Measurements from ENCODE around the gene CADM2.

CADM2 gene

DNA sequence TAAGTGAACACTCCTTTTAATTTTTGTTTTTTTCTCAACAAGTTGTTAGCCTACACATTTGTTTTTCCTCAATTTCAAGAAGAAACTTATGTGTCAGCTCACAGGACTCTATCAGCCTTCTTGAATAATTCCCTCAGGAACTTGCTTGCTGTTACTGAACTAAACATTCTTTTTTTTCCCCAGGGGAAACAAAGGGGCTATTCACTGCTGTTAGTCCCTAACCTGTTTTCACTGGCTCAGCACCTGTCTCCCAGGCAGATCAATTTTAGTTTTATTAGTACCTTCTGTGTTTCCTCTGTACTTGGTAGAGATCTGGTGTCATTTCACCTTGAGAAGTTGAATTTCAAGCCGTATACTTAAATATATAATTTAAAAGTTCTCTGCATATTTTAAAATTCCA, 644.6 kb downstream of the CADM2 start:
- no peak overlapping the region for H3K27ac ChIP-seq (ENCODE audit: extremely low read depth, low read depth, low read length)
- no peak for TF ChIP-seq ZNF433 (tag by site-specific recombination; IDR thresholded peaks at IDR 0.05; ENCODE audit: low read depth)
- H3K4me1 ChIP-seq (ENCODE audit: control insufficient read depth, insufficient read depth, low read length), result no peaks in the 10 kb centered on the region
- POLR2A ChIA-PET, result no interaction called here
- CTCF ChIA-PET, result no interaction called here
- no peaks in the 10 kb centered on the region for H3K36me3 ChIP-seq (ENCODE audit: control insufficient read depth in 2 of 2, insufficient read depth in 1 of 2, low read length in 2 of 2)
- no peak overlapping the region for H3K4me3 ChIP-seq (ENCODE audit: low read depth, low read length)
- H3K9me3 ChIP-seq (ENCODE audit: control insufficient read depth, insufficient read depth, low read depth, low read length), result no peaks in the 10 kb centered on the region

DNA sequence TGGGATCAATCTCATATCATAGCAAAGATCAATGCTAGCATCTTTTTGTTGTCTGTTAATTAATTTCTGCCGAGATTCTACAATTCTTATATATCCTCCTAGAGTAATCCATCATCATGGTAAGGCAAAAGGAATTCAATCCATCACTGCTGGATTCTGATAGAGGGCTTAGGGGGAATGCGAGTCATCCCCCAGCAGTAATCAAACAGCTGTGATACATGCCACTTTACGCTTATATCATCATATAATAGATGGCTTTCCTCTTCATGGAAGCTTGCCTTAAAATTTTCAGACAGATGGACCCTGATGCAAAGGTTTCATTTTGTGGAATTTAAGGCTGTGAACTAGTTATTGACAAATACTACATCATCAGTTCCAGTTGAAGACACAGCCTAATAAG, 645.9 kb downstream of the CADM2 start:
- Histone ChIP-seq H3K36me3 (ENCODE audit: control insufficient read depth in 2 of 2, insufficient read depth in 1 of 2, low read length in 2 of 2) (no peaks in the 10 kb centered on the region), H3K9me3 (ENCODE audit: control insufficient read depth, insufficient read depth, low read depth, low read length) (no peaks in the 10 kb centered on the region), H3K27ac (ENCODE audit: extremely low read depth, low read depth, low read length) (no peak overlapping the region), H3K4me1 (ENCODE audit: control insufficient read depth, insufficient read depth, low read length) (no peaks in the 10 kb centered on the region), H3K4me3 (ENCODE audit: low read depth, low read length) (no peak overlapping the region)
- TF ChIP-seq ZNF658 (tag by site-specific recombination; IDR thresholded peaks at IDR 0.05) (no peak), IKZF3 (tag by site-specific recombination; IDR thresholded peaks at IDR 0.05) (no peak), GLIS1 (tag by site-specific recombination; IDR thresholded peaks at IDR 0.05) (no peak), ZNF48 (tag by site-specific recombination; IDR thresholded peaks at IDR 0.05) (no peak), ZNF791 (tag by site-specific recombination; IDR thresholded peaks at IDR 0.05) (no peak), ZNF600 (tag by site-specific recombination; IDR thresholded peaks at IDR 0.05) (no peak), ZNF292 (tag by site-specific recombination; IDR thresholded peaks at IDR 0.05; ENCODE audit: borderline replicate concordance, low read depth) (no peak), FEZF1 (tag by site-specific recombination; IDR thresholded peaks at IDR 0.05) (no peak), ZNF785 (tag by site-specific recombination; IDR thresholded peaks at IDR 0.05) (no peak), EGR2 (tag by site-specific recombination; IDR thresholded peaks at IDR 0.05; ENCODE audit: low read depth) (no peak), ZNF24 (tag by site-specific recombination; IDR thresholded peaks at IDR 0.05) (no peak), GLIS2 (tag by site-specific recombination; IDR thresholded peaks at IDR 0.05) (no peak), ZNF837 (tag by site-specific recombination; IDR thresholded peaks at IDR 0.05) (no peak)
- TF ChIP-seq, protein P1, sequence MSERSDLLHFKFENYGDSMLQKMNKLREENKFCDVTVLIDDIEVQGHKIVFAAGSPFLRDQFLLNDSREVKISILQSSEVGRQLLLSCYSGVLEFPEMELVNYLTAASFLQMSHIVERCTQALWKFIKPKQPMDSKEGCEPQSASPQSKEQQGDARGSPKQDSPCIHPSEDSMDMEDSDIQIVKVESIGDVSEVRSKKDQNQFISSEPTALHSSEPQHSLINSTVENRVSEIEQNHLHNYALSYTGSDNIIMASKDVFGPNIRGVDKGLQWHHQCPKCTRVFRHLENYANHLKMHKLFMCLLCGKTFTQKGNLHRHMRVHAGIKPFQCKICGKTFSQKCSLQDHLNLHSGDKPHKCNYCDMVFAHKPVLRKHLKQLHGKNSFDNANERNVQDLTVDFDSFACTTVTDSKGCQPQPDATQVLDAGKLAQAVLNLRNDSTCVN (tag by site-specific recombination; optimal IDR thresholded peaks at IDR 0.05), result no peak
- TF ChIP-seq, protein P2, sequence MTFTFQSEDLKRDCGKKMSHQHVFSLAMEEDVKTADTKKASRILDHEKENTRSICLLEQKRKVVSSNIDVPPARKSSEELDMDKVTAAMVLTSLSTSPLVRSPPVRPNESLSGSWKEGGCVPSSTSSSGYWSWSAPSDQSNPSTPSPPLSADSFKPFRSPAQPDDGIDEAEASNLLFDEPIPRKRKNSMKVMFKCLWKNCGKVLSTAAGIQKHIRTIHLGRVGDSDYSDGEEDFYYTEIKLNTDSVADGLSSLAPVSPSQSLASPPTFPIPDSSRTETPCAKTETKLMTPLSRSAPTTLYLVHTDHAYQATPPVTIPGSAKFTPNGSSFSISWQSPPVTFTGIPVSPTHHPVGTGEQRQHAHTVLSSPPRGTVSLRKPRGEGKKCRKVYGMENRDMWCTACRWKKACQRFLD (tag by site-specific recombination; IDR thresholded peaks at IDR 0.05), result no peak
- CTCF ChIA-PET, result no interaction called here
- POLR2A ChIA-PET, result no interaction called here

DNA sequence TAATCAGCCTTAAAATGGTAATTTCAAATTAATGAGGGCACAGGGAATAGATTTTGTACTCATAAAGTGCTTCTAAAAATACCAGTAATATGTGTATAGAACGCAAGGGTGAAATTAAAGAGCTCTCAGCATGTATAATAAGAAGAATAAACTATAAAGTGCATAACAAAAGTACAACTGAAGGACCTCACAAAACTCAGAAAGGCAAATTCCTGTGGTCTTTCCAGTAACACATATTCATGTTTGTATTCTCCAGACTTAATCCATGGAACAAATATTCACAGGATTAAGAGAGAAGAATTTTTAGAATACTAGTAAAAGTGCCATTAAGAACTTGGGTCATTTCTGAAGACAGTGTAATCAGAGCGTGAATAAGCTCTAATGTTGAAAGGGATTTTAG, 646.3 kb downstream of the CADM2 start:
- ChIA-PET CTCF (no interaction called here), POLR2A (no interaction called here)
- TF ChIP-seq ZNF600 (tag by site-specific recombination; IDR thresholded peaks at IDR 0.05), result no peak
- TF ChIP-seq ZNF23 (tag by site-specific recombination; IDR thresholded peaks at IDR 0.05; ENCODE audit: borderline replicate concordance), result no peak
- no peak for TF ChIP-seq ZNF514 (tag by site-specific recombination; IDR thresholded peaks at IDR 0.05)
- TF ChIP-seq KLF8 (tag by site-specific recombination; IDR thresholded peaks at IDR 0.05), result no peak
- TF ChIP-seq ZNF677 (tag by site-specific recombination; IDR thresholded peaks at IDR 0.05), result no peak
- TF ChIP-seq, protein P3, sequence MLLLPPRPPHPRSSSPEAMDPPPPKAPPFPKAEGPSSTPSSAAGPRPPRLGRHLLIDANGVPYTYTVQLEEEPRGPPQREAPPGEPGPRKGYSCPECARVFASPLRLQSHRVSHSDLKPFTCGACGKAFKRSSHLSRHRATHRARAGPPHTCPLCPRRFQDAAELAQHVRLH (tag by site-specific recombination; IDR thresholded peaks at IDR 0.05), result no peak
- TF ChIP-seq, protein P4, sequence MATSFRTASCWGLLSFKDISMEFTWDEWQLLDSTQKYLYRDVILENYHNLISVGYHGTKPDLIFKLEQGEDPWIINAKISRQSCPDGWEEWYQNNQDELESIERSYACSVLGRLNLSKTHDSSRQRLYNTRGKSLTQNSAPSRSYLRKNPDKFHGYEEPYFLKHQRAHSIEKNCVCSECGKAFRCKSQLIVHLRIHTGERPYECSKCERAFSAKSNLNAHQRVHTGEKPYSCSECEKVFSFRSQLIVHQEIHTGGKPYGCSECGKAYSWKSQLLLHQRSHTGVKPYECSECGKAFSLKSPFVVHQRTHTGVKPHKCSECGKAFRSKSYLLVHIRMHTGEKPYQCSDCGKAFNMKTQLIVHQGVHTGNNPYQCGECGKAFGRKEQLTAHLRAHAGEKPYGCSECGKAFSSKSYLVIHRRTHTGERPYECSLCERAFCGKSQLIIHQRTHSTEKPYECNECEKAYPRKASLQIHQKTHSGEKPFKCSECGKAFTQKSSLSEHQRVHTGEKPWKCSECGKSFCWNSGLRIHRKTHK (tag by site-specific recombination; IDR thresholded peaks at IDR 0.05), result no peak
- TF ChIP-seq ZNF544 (tag by site-specific recombination; IDR thresholded peaks at IDR 0.05), result no peak
- no peak overlapping the region for H3K27ac ChIP-seq (ENCODE audit: extremely low read depth, low read depth, low read length)
- no peak overlapping the region for H3K4me3 ChIP-seq (ENCODE audit: low read depth, low read length)
- no peaks in the 10 kb centered on the region for H3K36me3 ChIP-seq (ENCODE audit: control insufficient read depth in 2 of 2, insufficient read depth in 1 of 2, low read length in 2 of 2)
- H3K9me3 ChIP-seq (ENCODE audit: control insufficient read depth, insufficient read depth, low read depth, low read length), result no peaks in the 10 kb centered on the region
- no peaks in the 10 kb centered on the region for H3K4me1 ChIP-seq (ENCODE audit: control insufficient read depth, insufficient read depth, low read length)
